GM13976 (cell line): Measurements from ENCODE around the gene ALK.

ENCODE experiments used
- DNase-seq: peaks from one replicate; pipeline ENCODE4 v3.0.0; 2012; ENCODE audit warnings: low spot score
- in situ Hi-C: fragments of 300-500 bp; cut with MboI; formaldehyde crosslinking; loops from one replicate; pipeline ENCODE4 v1.12.0; 2022; ENCODE audit warnings: low sequenced_read_pairs, mixed read lengths, inconsistent platforms; ENCODE audit not compliant: unreplicated experiment
- TF ChIP-seq, protein P1 (sequence below): IDR thresholded peaks from 2 replicates; pipeline ENCODE4 v1.5.1; 2012; ENCODE audit warnings: borderline replicate concordance, mild to moderate bottlenecking; ENCODE audit not compliant: insufficient read depth; ENCODE audit errors: extremely low read depth, missing control alignments, control extremely low read depth

ALK gene

DNA sequence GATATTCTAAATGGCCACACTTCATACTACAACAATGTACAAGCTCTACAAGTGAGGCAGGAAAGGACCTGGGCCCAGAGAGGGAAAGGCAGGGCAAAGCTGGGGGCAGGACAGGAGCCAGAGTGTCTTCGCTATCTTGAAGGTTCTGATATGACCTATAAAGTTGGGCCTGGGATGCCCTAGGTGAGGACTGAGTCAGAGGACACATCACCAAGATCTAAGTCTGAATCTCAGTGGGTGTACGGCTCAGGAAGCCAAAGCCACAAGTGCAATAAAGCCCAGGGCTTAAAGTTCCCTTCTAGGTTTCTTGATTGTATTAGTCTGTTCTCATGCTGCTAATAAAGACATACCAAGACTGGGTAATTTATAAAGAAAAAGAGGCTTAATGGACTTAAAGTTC is 219.1 kb downstream of the ALK start:
- in situ Hi-C loops, result no loop called here
- TF ChIP-seq, protein P1, sequence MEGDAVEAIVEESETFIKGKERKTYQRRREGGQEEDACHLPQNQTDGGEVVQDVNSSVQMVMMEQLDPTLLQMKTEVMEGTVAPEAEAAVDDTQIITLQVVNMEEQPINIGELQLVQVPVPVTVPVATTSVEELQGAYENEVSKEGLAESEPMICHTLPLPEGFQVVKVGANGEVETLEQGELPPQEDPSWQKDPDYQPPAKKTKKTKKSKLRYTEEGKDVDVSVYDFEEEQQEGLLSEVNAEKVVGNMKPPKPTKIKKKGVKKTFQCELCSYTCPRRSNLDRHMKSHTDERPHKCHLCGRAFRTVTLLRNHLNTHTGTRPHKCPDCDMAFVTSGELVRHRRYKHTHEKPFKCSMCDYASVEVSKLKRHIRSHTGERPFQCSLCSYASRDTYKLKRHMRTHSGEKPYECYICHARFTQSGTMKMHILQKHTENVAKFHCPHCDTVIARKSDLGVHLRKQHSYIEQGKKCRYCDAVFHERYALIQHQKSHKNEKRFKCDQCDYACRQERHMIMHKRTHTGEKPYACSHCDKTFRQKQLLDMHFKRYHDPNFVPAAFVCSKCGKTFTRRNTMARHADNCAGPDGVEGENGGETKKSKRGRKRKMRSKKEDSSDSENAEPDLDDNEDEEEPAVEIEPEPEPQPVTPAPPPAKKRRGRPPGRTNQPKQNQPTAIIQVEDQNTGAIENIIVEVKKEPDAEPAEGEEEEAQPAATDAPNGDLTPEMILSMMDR, result no peak
- no peak for DNase-seq

DNA sequence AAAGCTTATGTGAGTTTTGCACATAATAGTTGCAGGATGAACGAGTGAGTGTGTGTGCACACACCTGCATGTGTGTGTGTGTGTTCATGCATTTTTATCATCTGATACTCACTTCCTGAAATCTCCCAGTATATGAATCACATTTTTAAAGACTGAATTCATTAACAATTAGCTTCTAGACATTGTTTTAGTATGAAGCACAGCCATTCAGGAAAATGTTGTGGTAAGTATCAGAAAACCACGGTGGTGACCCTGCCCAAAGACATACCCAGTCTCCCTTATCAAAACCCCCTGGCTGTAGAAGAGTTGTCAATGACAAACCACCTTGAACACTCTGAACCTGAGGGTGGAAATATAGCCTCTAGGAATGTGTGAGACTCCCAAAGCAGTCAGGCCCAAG is 220.8 kb downstream of the ALK start:
- TF ChIP-seq, protein P1, result no peak

DNA sequence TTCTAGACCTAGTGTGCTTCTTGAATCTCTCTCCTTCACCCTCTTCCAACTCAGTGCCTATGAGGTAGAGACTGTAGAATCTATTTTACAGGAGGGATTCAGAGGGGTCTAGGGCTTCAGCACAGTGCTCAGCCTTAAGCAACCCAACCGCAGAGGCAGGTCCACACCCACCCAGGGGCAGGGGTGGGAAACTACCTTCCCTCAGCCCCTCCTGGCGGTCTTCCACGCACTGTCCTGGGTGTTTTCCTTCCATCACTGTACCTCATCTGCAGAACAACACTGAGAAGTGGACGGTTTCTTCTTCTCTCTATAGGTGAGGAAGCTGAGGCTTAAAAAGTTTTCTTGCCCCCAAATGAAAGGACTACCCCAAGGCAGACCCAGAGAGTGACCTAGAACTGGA is 222.3 kb downstream of the ALK start:
- in situ Hi-C loops, result no loop called here
- TF ChIP-seq, protein P1, result no peak
- DNase-seq, result no peak

More for the DNA sequence above, 220.8 kb downstream of the ALK start:
- DNase-seq, result no peak
- in situ Hi-C loops, result no loop called here

DNA sequence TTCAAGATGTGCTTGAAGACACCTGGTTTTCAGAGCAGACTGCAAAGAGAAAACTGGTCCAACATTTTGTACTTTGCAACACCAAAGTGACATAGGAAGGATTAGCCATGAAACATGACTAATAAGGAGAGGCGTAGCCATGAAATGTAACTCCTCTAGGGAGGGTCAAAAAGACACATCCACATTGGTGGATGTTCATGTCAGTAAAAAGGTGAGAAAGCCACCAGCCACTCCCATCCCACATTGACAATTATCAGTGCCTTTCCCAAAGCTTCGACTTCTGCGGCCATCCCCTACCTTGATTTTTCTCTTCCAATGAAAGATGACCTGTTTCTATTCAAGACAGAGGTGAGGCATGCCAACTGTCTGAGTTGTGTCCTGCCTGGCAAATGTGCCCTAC is 223.2 kb downstream of the ALK start:
- no peak for DNase-seq
- in situ Hi-C loops, result no loop called here
- TF ChIP-seq, protein P1, result no peak

DNA sequence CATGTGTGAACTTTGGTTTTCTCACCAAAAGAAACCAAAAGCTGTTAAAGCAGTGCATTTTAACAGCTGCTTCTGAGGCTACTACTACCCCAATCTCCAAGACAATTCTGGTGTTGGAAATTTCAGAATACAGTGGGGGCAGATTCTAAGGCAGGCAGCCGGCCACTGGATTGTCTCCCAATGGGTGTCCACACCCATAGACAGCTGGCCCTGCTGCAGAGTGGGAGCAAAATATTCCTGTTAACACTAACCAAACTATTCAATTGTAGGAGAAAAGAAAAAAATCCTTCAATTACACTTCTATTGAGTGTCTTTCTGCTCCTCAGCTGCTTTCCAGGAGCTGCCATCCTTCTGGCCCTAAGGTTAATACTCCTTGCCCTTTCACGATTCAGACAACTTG is 223.7 kb downstream of the ALK start:
- no peak for DNase-seq
- TF ChIP-seq, protein P1, result no peak

DNA sequence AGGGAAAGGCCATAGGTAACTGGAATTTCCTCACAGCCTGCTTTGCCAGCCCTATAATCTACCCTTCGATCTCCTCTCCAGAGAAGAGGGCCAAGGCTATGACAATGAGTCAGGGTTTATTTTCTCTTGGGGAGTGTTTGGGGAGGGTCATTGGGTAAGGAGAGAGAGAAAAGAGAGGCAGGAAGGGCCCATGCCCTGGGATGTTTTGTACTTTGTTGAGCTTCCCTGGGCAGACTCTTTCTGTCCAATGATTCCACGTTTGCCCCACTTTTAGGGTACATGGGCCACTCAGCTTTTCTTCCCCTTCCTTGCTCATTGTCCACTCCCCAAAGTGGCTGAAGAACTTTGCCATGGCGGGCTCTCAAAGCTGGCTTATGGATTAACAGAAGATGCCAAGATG is 224.2 kb downstream of the ALK start:
- TF ChIP-seq, protein P1, result no peak
- in situ Hi-C loops, result no loop called here

More for the DNA sequence above, 223.7 kb downstream of the ALK start:
- in situ Hi-C loops, result no loop called here

DNA sequence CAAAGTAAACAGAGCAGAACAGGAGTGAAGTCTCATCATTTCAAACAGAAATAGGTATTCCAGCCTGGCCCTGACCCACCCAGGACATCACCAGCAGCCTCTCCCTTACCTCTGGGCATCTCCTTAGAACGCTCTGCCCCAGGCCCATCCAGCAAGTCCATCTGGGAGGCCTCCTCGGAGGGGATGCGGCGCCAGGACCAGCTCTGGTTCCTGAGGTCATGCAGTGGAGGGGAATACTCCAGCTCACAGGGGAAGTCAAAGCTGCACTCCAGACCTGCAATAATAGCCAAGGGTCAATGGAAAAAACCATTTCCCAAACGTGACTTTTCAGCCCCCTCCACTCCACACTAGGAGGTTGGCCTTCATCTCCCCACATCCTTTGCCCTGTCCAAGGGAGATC is 226.6 kb downstream of the ALK start:
- TF ChIP-seq, protein P1, result no peak
- in situ Hi-C loops, result no loop called here
- no peak for DNase-seq

More for the DNA sequence above, 224.2 kb downstream of the ALK start:
- no peak for DNase-seq
